ENCODE data around the gene KDM4F.

The KDM4F gene

DNA sequence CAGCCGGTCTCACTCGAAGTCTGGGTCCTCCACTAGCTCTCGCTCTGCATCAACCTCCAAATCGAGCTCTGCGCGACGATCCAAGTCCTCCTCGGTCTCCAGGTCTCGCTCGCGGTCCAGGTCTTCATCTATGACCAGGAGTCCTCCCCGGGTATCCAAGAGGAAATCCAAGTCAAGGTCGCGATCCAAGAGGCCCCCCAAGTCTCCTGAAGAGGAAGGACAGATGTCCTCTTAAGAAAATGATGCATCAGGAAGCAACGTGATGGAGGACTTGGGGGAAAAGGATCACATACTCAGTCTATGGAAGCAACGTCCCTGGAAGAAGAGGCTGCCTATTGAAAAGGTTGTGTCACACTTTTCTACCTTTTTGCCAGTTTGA, 18.6 kb downstream of the KDM4F start:
- no peaks in the 10 kb centered on the region for H3K4me1 ChIP-seq

DNA sequence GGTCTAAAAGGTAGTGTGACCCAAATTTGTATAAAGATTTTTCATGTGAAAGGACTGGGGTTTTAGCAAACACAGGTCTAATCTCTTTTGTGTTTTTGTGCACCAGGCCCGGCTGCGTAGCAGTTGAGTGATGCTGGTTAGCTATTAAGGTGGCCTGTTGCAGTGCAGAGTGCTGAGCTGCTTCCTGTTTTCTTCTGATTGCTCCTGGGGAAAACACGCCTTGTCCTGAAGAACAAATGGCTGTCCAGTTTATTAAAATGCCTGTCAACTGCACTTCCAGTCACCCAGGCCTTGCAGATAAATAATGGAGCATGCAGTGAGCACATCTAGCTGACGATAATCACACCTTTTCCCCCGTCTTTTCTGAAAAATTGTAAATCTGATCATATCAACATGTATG, 19.3 kb downstream of the KDM4F start:
- no peaks in the 10 kb centered on the region for H3K9me3 ChIP-seq (ENCODE audit: control insufficient read depth, low read length)
- H2AFZ ChIP-seq, result peak overlapping the region; percentile 93
- H3K4me3 ChIP-seq (ENCODE audit: low read depth, low read length), result peak overlapping the region; percentile 90
- H3K27ac ChIP-seq, result peak overlapping the region; percentile 97
- H3K36me3 ChIP-seq (ENCODE audit: control insufficient read depth, insufficient read depth, low read length), result no peaks in the 10 kb centered on the region
- H3K4me2 ChIP-seq (ENCODE audit: low read length), result peak overlapping the region; percentile 83
- H3K79me2 ChIP-seq, result peaks cover 2% of the 10 kb centered on the region
- H3K27me3 ChIP-seq (ENCODE audit: control insufficient read depth, insufficient read depth, low read length), result no peaks in the 10 kb centered on the region
- no peak overlapping the region for H3K9ac ChIP-seq
- no peaks in the 10 kb centered on the region for H3K4me1 ChIP-seq
- TF ChIP-seq, protein P1, sequence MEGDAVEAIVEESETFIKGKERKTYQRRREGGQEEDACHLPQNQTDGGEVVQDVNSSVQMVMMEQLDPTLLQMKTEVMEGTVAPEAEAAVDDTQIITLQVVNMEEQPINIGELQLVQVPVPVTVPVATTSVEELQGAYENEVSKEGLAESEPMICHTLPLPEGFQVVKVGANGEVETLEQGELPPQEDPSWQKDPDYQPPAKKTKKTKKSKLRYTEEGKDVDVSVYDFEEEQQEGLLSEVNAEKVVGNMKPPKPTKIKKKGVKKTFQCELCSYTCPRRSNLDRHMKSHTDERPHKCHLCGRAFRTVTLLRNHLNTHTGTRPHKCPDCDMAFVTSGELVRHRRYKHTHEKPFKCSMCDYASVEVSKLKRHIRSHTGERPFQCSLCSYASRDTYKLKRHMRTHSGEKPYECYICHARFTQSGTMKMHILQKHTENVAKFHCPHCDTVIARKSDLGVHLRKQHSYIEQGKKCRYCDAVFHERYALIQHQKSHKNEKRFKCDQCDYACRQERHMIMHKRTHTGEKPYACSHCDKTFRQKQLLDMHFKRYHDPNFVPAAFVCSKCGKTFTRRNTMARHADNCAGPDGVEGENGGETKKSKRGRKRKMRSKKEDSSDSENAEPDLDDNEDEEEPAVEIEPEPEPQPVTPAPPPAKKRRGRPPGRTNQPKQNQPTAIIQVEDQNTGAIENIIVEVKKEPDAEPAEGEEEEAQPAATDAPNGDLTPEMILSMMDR (IDR thresholded peaks at IDR 0.05), result no peak

More for the DNA sequence above, 18.6 kb downstream of the KDM4F start:
- H3K27ac ChIP-seq, result peak overlapping the region; percentile 97
- no peaks in the 10 kb centered on the region for H3K36me3 ChIP-seq (ENCODE audit: control insufficient read depth, insufficient read depth, low read length)
- peaks cover 2% of the 10 kb centered on the region for H3K79me2 ChIP-seq
- peak overlapping the region; percentile 90 for H3K4me3 ChIP-seq (ENCODE audit: low read depth, low read length)
- peak overlapping the region; percentile 83 for H3K4me2 ChIP-seq (ENCODE audit: low read length)
- TF ChIP-seq, protein P1 (IDR thresholded peaks at IDR 0.05), result no peak
- peak overlapping the region; percentile 76 for H3K9ac ChIP-seq
- no peaks in the 10 kb centered on the region for H3K9me3 ChIP-seq (ENCODE audit: control insufficient read depth, low read length)
- no peaks in the 10 kb centered on the region for H3K27me3 ChIP-seq (ENCODE audit: control insufficient read depth, insufficient read depth, low read length)
- H2AFZ ChIP-seq, result peak overlapping the region; percentile 93

DNA sequence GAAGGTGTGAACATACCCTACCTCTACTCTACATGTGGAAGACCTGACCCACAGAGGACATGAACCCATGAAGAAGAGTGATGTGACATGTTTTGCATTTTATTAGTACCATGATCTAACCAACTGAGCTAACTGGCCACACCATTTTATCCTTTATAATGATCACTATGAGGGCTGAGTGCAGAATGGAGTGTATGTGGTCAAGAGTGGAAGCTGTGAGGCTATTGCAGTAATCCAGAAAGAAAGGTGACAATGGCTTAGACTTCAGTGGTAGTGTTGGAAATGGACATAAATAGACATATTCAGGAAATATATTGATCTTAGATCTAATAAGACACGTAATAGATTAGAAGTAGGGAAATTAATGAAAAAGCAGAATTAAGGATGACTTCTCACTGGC, 21.2 kb downstream of the KDM4F start:
- Histone ChIP-seq H3K9ac (no peak overlapping the region), H3K27me3 (ENCODE audit: control insufficient read depth, insufficient read depth, low read length) (no peaks in the 10 kb centered on the region), H3K36me3 (ENCODE audit: control insufficient read depth, insufficient read depth, low read length) (no peaks in the 10 kb centered on the region), H3K79me2 (peaks cover 2% of the 10 kb centered on the region), H3K4me3 (ENCODE audit: low read depth, low read length) (no peak overlapping the region), H3K9me3 (ENCODE audit: control insufficient read depth, low read length) (no peaks in the 10 kb centered on the region), H3K4me1 (peaks cover 11% of the 10 kb centered on the region), H3K4me2 (ENCODE audit: low read length) (no peak overlapping the region), H3K27ac (no peak overlapping the region), H2AFZ (no peak overlapping the region)
- TF ChIP-seq, protein P1 (IDR thresholded peaks at IDR 0.05), result no peak

DNA sequence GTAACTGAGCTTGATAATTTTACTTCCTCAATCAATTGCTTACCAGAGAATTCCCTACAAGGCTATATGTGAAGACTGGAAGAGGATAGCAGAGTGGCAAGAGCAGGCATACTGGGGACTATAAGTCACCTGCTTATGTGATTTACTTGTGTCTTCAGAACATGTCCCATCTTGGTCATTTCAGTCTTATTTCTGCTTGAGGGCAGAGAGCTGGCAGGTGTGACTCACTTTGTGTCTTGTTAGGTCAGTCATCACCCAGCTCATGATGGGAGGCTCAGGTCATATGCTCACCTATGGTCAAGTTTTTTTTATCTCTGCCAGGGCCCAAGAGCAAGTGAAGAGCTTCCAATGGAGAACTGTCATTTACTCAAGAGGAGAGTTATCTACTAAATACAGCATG, 23.7 kb downstream of the KDM4F start:
- Histone ChIP-seq H3K9ac (no peak overlapping the region), H3K4me1 (peaks cover 14% of the 10 kb centered on the region), H3K4me3 (ENCODE audit: low read depth, low read length) (no peak overlapping the region), H2AFZ (no peak overlapping the region), H3K27ac (no peak overlapping the region), H3K79me2 (peaks cover 2% of the 10 kb centered on the region), H3K27me3 (ENCODE audit: control insufficient read depth, insufficient read depth, low read length) (no peaks in the 10 kb centered on the region), H3K9me3 (ENCODE audit: control insufficient read depth, low read length) (no peaks in the 10 kb centered on the region), H3K4me2 (ENCODE audit: low read length) (no peak overlapping the region), H3K36me3 (ENCODE audit: control insufficient read depth, insufficient read depth, low read length) (no peaks in the 10 kb centered on the region)
- TF ChIP-seq, protein P1 (IDR thresholded peaks at IDR 0.05), result no peak

DNA sequence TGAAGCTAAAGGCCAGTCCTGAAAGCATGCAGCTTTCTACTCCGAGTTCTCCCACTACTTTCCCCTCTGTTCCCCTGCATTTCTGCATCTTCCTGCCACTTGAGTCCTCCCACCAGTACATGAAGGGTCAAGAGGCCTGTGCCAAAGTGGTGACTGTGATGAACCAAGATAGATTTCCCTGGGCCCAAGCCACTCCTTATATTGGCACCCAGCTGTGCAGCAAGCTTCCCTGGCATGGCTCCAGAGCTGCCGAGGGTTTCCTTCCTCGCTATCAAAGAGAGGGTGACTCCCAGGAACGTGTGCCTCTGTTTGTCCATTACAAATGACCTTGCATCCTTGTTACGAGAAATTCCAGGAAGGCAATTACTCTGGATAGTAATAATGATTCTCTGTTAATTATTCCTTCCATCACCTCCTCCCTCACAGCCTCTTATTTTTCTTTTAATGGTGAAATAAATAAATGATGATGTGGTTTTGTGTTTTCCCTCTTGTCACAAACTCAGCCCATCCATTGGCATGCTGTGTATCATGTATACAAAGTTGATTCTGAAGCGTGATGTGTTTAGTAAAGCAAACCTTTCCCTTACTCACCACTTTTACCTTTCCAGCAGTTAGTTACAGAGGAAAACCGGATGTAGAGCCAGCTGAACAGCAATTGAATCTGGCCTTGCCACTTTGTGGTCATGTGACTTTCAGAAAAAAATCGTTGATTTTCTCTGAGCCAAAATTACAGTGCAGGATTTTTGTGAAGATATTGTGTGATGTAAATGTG, 25.8 kb downstream of the KDM4F start:
- no peak overlapping the region for H3K4me3 ChIP-seq (ENCODE audit: low read depth, low read length)
- H2AFZ ChIP-seq, result peak overlapping the region; percentile 66
- TF ChIP-seq, protein P1 (IDR thresholded peaks at IDR 0.05), result no peak
- H3K9ac ChIP-seq, result no peak overlapping the region
- H3K9me3 ChIP-seq (ENCODE audit: control insufficient read depth, low read length), result no peaks in the 10 kb centered on the region
- H3K36me3 ChIP-seq (ENCODE audit: control insufficient read depth, insufficient read depth, low read length), result no peaks in the 10 kb centered on the region
- peaks cover 2% of the 10 kb centered on the region for H3K79me2 ChIP-seq
- no peak overlapping the region for H3K4me2 ChIP-seq (ENCODE audit: low read length)
- H3K27me3 ChIP-seq (ENCODE audit: control insufficient read depth, insufficient read depth, low read length), result no peaks in the 10 kb centered on the region
- peaks cover 14% of the 10 kb centered on the region for H3K4me1 ChIP-seq
- H3K27ac ChIP-seq, result peak overlapping the region; percentile 66

Data from parathyroid adenoma (tissue), 2 donors.